OCI-LY7 (cell line): ENCODE measurements around the gene LILRB1.

Experiments
- CTCF ChIP-seq: fragments of 200-600 bp; sonication (generic); conservative IDR thresholded peaks from 2 replicates; pipeline ENCODE4 v1.5.1; 2014; ENCODE audit warnings: mild to moderate bottlenecking, antibody characterized with exemption, low read length, moderate library complexity, mixed read lengths
- EZH2phosphoT487 ChIP-seq: fragments of 200-600 bp; sonication (generic); IDR thresholded peaks from 2 replicates; pipeline ENCODE4 v1.6.1; 2018; ENCODE audit warnings: low read depth, borderline replicate concordance, mild to moderate bottlenecking, mixed run types, antibody characterized with exemption, low read length, moderate library complexity, mixed read lengths

GRCh38 chr19:54600212-54600611 lies 30.1 kb upstream of the LILRB1 start:
- no peak for TF ChIP-seq CTCF
- no peak for TF ChIP-seq EZH2phosphoT487
